GM20431 (cell line): ENCODE measurements around the gene ZC3H14.

Experiments
- in situ Hi-C: fragments of 300-500 bp; cut with MseI, MboI; formaldehyde crosslinking; loops from one replicate; pipeline ENCODE4 v1.15.0; 2020; ENCODE audit warnings: low sequenced_read_pairs; ENCODE audit not compliant: unreplicated experiment

The ZC3H14 gene

GRCh38 chr14:88551094-88551870 lies 11.6 kb upstream of the ZC3H14 start:
- in situ Hi-C loops: no loop called here

- in situ Hi-C loops: no loop called here
Measured at GRCh38 chr14:88551980-88552431, 10.8 kb upstream of the ZC3H14 start.

GRCh38 chr14:88552876-88553275 lies 10.0 kb upstream of the ZC3H14 start:
- in situ Hi-C loops: no loop called here

GRCh38 chr14:88553886-88554456 lies 8.9 kb upstream of the ZC3H14 start:
- in situ Hi-C loops: no loop called here

GRCh38 chr14:88554457-88555286 lies 8.2 kb upstream of the ZC3H14 start, which contains the start of gene PTPN21:
PTPN21 (minus strand) TSS chr14:88555007; CDS start chr14:88550417, 4,590 bp downstream.
- in situ Hi-C loops: no loop called here

- in situ Hi-C loops: no loop called here
Measured at GRCh38 chr14:88556581-88556980, 6.3 kb upstream of the ZC3H14 start.

- in situ Hi-C loops: no loop called here
Measured at GRCh38 chr14:88559852-88560251, 3.0 kb upstream of the ZC3H14 start.

GRCh38 chr14:88562532-88562830 lies 356 bp upstream of the ZC3H14 start:
- in situ Hi-C loops: no loop called here

GRCh38 chr14:88563845-88564244 lies 1.0 kb downstream of the ZC3H14 start:
- in situ Hi-C loops: no loop called here

GRCh38 chr14:88565427-88565826 lies 2.6 kb downstream of the ZC3H14 start:
- in situ Hi-C loops: no loop called here

- in situ Hi-C loops: no loop called here
Measured at GRCh38 chr14:88568196-88568595, 5.4 kb downstream of the ZC3H14 start.

GRCh38 chr14:88572117-88572516 lies 9.3 kb downstream of the ZC3H14 start:
- in situ Hi-C loops: no loop called here

- in situ Hi-C loops: no loop called here
Measured at GRCh38 chr14:88576222-88576621, 13.4 kb downstream of the ZC3H14 start.

GRCh38 chr14:88584451-88584850 lies 21.6 kb downstream of the ZC3H14 start:
- in situ Hi-C loops: no loop called here

- in situ Hi-C loops: no loop called here
Measured at GRCh38 chr14:88588081-88588480, 25.2 kb downstream of the ZC3H14 start.

GRCh38 chr14:88590173-88590572 lies 27.3 kb downstream of the ZC3H14 start:
- in situ Hi-C loops: no loop called here

- in situ Hi-C loops: no loop called here
Measured at GRCh38 chr14:88592031-88592430, 29.2 kb downstream of the ZC3H14 start.

GRCh38 chr14:88597038-88597437 lies 34.2 kb downstream of the ZC3H14 start:
- in situ Hi-C loops: no loop called here

GRCh38 chr14:88597601-88598000 lies 34.8 kb downstream of the ZC3H14 start:
- in situ Hi-C loops: no loop called here

- in situ Hi-C loops: no loop called here
Measured at GRCh38 chr14:88598097-88598675, 35.3 kb downstream of the ZC3H14 start.

GRCh38 chr14:88599326-88599725 lies 36.5 kb downstream of the ZC3H14 start:
- in situ Hi-C loops: no loop called here
